HEK293T (cell line): Measurements from ENCODE around the gene PCBP2.

Source experiments
- BHLHE40 ChIP-seq: fragments of 450-650 bp; IDR thresholded peaks from 2 replicates; pipeline ENCODE4 v1.6.1; 2016; ENCODE audit warnings: mild to moderate bottlenecking, moderate library complexity, borderline replicate concordance
- ELF4 ChIP-seq: fragments of 450-650 bp; IDR thresholded peaks from 2 replicates; pipeline ENCODE4 v1.6.1; 2017; ENCODE audit warnings: antibody characterized with exemption
- FOXA1 ChIP-seq: fragments of 450-650 bp; IDR thresholded peaks from 2 replicates; pipeline ENCODE4 v1.6.1; 2016; ENCODE audit warnings: mild to moderate bottlenecking
- FOXK2 ChIP-seq: fragments of 450-650 bp; IDR thresholded peaks from 2 replicates; pipeline ENCODE4 v1.6.1; 2016; ENCODE audit warnings: mild to moderate bottlenecking
- FOXM1 ChIP-seq: fragments of 450-650 bp; IDR thresholded peaks from 2 replicates; pipeline ENCODE4 v1.6.1; 2017; ENCODE audit warnings: mild to moderate bottlenecking, borderline replicate concordance
- HDGF ChIP-seq: fragments of 450-650 bp; IDR thresholded peaks from 2 replicates; pipeline ENCODE4 v1.6.1; 2017; ENCODE audit warnings: antibody characterized with exemption, borderline replicate concordance
- LEF1 ChIP-seq: fragments of 450-650 bp; IDR thresholded peaks from 2 replicates; pipeline ENCODE4 v1.6.1; 2017; ENCODE audit warnings: mild to moderate bottlenecking, borderline replicate concordance
- NFRKB ChIP-seq: fragments of 450-650 bp; IDR thresholded peaks from 2 replicates; pipeline ENCODE4 v1.6.1; 2016; ENCODE audit warnings: mild to moderate bottlenecking, moderate library complexity
- SP1 ChIP-seq: fragments of 450-650 bp; IDR thresholded peaks from 2 replicates; pipeline ENCODE4 v1.6.1; 2017
- SUZ12 ChIP-seq: fragments of 450-650 bp; IDR thresholded peaks from 2 replicates; pipeline ENCODE4 v1.6.1; 2016; ENCODE audit warnings: mild to moderate bottlenecking
- TARDBP ChIP-seq: fragments of 450-650 bp; IDR thresholded peaks from 2 replicates; pipeline ENCODE4 v1.6.1; 2016
- TF ChIP-seq, protein P1 (sequence below): fragments of 450-650 bp; IDR thresholded peaks from 2 replicates; pipeline ENCODE4 v1.6.1; 2016

- TF ChIP-seq BHLHE40 (no peak), NFRKB (no peak), ELF4 (no peak; the same call in 1 of the 2 replicates), SUZ12 (no peak; the same call in 1 of the 2 replicates), FOXK2 (no peak), SP1 (no peak), FOXM1 (no peak), LEF1 (no peak), HDGF (peak; percentile 94), TARDBP (no peak), FOXA1 (no peak)
- TF ChIP-seq, protein P1, sequence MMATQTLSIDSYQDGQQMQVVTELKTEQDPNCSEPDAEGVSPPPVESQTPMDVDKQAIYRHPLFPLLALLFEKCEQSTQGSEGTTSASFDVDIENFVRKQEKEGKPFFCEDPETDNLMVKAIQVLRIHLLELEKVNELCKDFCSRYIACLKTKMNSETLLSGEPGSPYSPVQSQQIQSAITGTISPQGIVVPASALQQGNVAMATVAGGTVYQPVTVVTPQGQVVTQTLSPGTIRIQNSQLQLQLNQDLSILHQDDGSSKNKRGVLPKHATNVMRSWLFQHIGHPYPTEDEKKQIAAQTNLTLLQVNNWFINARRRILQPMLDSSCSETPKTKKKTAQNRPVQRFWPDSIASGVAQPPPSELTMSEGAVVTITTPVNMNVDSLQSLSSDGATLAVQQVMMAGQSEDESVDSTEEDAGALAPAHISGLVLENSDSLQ = no peak
Observed at GRCh38 chr12:53500776-53501614, 49.1 kb downstream of the PCBP2 start, which contains the start of gene TARBP2.
